Vagina (tissue), 2 donors: ENCODE data around the gene C5AR2. TPM values are rescaled to one million over a fixed set of nuclear protein-coding genes. Genes with fewer than 3 reads are reported as not detected.

ENCODE experiments used
- DNase-seq, 2 donors: peaks; one replicate each; pipeline ENCODE4 v3.0.0-alpha.2; 2017; ENCODE audit errors: extremely low spot score in 2 of 2
- H3K27ac ChIP-seq: fragments of 200-600 bp; sonication (generic); one replicate; pipeline ENCODE4 v1.5.1; 2019
- H3K27me3 ChIP-seq: fragments of 200-600 bp; sonication (generic); one replicate; pipeline ENCODE4 v1.5.1; 2019
- H3K36me3 ChIP-seq, 2 donors: fragments of 200-600 bp; sonication (generic); one replicate each; pipeline ENCODE4 v1.5.1; 2017 to 2019
- H3K4me1 ChIP-seq: fragments of 200-600 bp; sonication (generic); one replicate; pipeline ENCODE4 v1.5.1; 2019
- H3K4me3 ChIP-seq, 2 donors: fragments of 200-600 bp; sonication (generic); 1 replicate in 1 of 2; 2 replicates in 1 of 2; pipeline ENCODE4 v1.5.1; 2016 to 2019
- H3K9me3 ChIP-seq: fragments of 200-600 bp; sonication (generic); one replicate; pipeline ENCODE4 v1.5.1; 2019
- CTCF ChIP-seq, 3 experiments: fragments of 450-650 bp in 2 of 3; fragments of 200-600 bp in 1 of 3; sonication (generic) in 1 of 3; IDR thresholded peaks; one replicate each; pipeline ENCODE4 v1.5.1; 2017 to 2019; ENCODE audit warnings: antibody characterized with exemption in 3 of 3, mild to moderate bottlenecking in 2 of 3, moderate library complexity in 2 of 3
- POLR2A ChIP-seq, 2 donors: fragments of 450-650 bp; IDR thresholded peaks; one replicate each; pipeline ENCODE4 v1.6.1; 2017; ENCODE audit warnings: antibody characterized with exemption in 2 of 2, mild to moderate bottlenecking in 2 of 2, moderate library complexity in 2 of 2
- POLR2AphosphoS5 ChIP-seq, 2 donors: sonication (generic); formaldehyde crosslinking; IDR thresholded peaks; one replicate each; pipeline ENCODE4 v1.9.0; 2017; ENCODE audit warnings: antibody characterized with exemption in 2 of 2, mild to moderate bottlenecking in 2 of 2, low read depth in 1 of 2; ENCODE audit not compliant: insufficient read depth in 1 of 2
- intact Hi-C: fragments of 100-400 bp; cut with DNase I; formaldehyde crosslinking; loops from one replicate; pipeline ENCODE4 v1.15.1; 2023
- total RNA-seq: library from RNA; depleted of rRNA; stranded (reverse); fragments of >200 nt; gene quantifications from one replicate; pipeline ENCODE4 v1.2.3, GENCODE V29; 2016

Gene C5AR2
- total RNA-seq, 1 donor from 2014 or later, result 15.2 TPM

GRCh38 chr19:47315125-47315821 lies 16.7 kb upstream of the C5AR2 start:
- intact Hi-C loops, result no loop called here
- no peak for DNase-seq
- Histone ChIP-seq H3K4me1 (no peaks in the 10 kb centered on the region), H3K9me3 (no peaks in the 10 kb centered on the region), H3K27me3 (no peaks in the 10 kb centered on the region), H3K27ac (peak overlapping the region; percentile 52), H3K36me3 (no peaks in the 10 kb centered on the region), H3K4me3 (no peak overlapping the region)
- no peak for TF ChIP-seq CTCF (IDR thresholded peaks at IDR 0.05)
- TF ChIP-seq POLR2AphosphoS5 (IDR thresholded peaks at IDR 0.05; ENCODE audit: insufficient read depth in 1 of 2, low read depth in 1 of 2), result peak; percentile 32 to 76

- no peak overlapping the region for H3K4me3 ChIP-seq
- no peaks in the 10 kb centered on the region for H3K4me1 ChIP-seq
- H3K27me3 ChIP-seq, result no peaks in the 10 kb centered on the region
- TF ChIP-seq CTCF (IDR thresholded peaks at IDR 0.05) (no peak), POLR2A (IDR thresholded peaks at IDR 0.05) (no peak), POLR2AphosphoS5 (IDR thresholded peaks at IDR 0.05; ENCODE audit: insufficient read depth in 1 of 2, low read depth in 1 of 2) (no peak)
- H3K36me3 ChIP-seq, result no peaks in the 10 kb centered on the region
- no peak for DNase-seq
- intact Hi-C loops, result no loop called here
- H3K9me3 ChIP-seq, result no peaks in the 10 kb centered on the region
- H3K27ac ChIP-seq, result no peak overlapping the region
These were observed 15.5 kb upstream of the C5AR2 start for GRCh38 chr19:47316513-47316912.

- Histone ChIP-seq H3K4me3 (no peak overlapping the region), H3K36me3 (no peaks in the 10 kb centered on the region), H3K4me1 (no peaks in the 10 kb centered on the region), H3K27ac (no peak overlapping the region), H3K27me3 (no peaks in the 10 kb centered on the region), H3K9me3 (no peaks in the 10 kb centered on the region)
- no peak for TF ChIP-seq POLR2AphosphoS5 (IDR thresholded peaks at IDR 0.05; ENCODE audit: insufficient read depth in 1 of 2, low read depth in 1 of 2)
- TF ChIP-seq POLR2A (IDR thresholded peaks at IDR 0.05), result no peak
- TF ChIP-seq CTCF (IDR thresholded peaks at IDR 0.05), result no peak
- intact Hi-C loops, result no loop called here
- no peak for DNase-seq
These were observed 11.8 kb upstream of the C5AR2 start for GRCh38 chr19:47319923-47320871.

- no peak for DNase-seq
- Histone ChIP-seq H3K4me1 (no peaks in the 10 kb centered on the region), H3K9me3 (no peaks in the 10 kb centered on the region), H3K27me3 (no peaks in the 10 kb centered on the region), H3K4me3 (no peak overlapping the region), H3K36me3 (no peaks in the 10 kb centered on the region), H3K27ac (no peak overlapping the region)
- TF ChIP-seq CTCF (IDR thresholded peaks at IDR 0.05) (no peak), POLR2AphosphoS5 (IDR thresholded peaks at IDR 0.05; ENCODE audit: insufficient read depth in 1 of 2, low read depth in 1 of 2) (no peak), POLR2A (IDR thresholded peaks at IDR 0.05) (no peak)
- intact Hi-C loops, result no loop called here
These were observed 10.3 kb upstream of the C5AR2 start for GRCh38 chr19:47321630-47322029.
